NB4 (cell line): ENCODE data around the gene ETV3L.
"Not testable (repeated sequence)": the region's sequence is repeated elsewhere in the genome, so short reads cannot be mapped to it uniquely, and the experiment has no call there.

Source experiments
- MAX ChIP-seq: IDR thresholded peaks from 2 replicates; pipeline ENCODE4 v1.6.1; 2011; ENCODE audit warnings: low read depth, low read length
- MYC ChIP-seq: IDR thresholded peaks from 2 replicates; pipeline ENCODE4 v1.6.1; 2011; ENCODE audit warnings: low read depth, low read length
- POLR2A ChIP-seq: IDR thresholded peaks from 2 replicates; pipeline ENCODE4 v1.6.1; 2011; ENCODE audit warnings: mild to moderate bottlenecking; ENCODE audit not compliant: insufficient read length; ENCODE audit errors: extremely low read depth
- TF ChIP-seq, protein P1 (sequence below): IDR thresholded peaks from one replicate; pipeline ENCODE4 v1.5.1; 2012; ENCODE audit warnings: low read depth, low read length

DNA sequence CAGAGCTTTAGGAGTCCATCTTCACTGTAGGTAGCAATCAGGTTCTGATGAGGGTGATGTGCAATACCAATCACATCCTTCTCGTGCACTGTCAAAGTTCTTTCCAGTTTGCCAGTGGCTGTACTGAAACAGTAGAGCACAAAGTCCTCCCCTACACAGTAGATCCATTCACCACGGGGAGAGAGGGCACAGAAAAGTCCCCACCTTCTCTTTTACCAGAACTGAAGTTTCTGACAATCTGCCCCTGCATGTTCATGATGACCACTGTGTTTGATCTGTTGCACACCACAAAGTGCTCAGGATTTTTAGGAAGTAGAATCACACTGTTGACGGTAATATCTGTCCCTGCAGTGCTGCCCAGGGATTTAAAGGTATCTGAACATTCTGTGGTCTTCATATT lies 40.4 kb downstream of the ETV3L start:
- TF ChIP-seq MAX, POLR2A, MYC: not testable (repeated sequence)
- TF ChIP-seq, protein P1, sequence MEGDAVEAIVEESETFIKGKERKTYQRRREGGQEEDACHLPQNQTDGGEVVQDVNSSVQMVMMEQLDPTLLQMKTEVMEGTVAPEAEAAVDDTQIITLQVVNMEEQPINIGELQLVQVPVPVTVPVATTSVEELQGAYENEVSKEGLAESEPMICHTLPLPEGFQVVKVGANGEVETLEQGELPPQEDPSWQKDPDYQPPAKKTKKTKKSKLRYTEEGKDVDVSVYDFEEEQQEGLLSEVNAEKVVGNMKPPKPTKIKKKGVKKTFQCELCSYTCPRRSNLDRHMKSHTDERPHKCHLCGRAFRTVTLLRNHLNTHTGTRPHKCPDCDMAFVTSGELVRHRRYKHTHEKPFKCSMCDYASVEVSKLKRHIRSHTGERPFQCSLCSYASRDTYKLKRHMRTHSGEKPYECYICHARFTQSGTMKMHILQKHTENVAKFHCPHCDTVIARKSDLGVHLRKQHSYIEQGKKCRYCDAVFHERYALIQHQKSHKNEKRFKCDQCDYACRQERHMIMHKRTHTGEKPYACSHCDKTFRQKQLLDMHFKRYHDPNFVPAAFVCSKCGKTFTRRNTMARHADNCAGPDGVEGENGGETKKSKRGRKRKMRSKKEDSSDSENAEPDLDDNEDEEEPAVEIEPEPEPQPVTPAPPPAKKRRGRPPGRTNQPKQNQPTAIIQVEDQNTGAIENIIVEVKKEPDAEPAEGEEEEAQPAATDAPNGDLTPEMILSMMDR = not testable (repeated sequence)
